WTC11 (cell line): ENCODE data around the gene GCAT.

Experiments
- NFE2L1 ChIP-seq: sonication (generic); formaldehyde crosslinking; IDR thresholded peaks from 2 replicates; pipeline ENCODE4 v1.8.1; 2023; ENCODE audit warnings: missing genetic modification reagents
- USF2 ChIP-seq: sonication (generic); formaldehyde crosslinking; IDR thresholded peaks from 2 replicates; pipeline ENCODE4 v1.8.1; 2023; ENCODE audit warnings: mild to moderate bottlenecking, missing genetic modification reagents, moderate library complexity
- TF ChIP-seq, protein P1 (sequence below): fragments of 200-600 bp; IDR thresholded peaks from 2 replicates; pipeline ENCODE4 v1.8.0; 2022; ENCODE audit warnings: antibody characterized with exemption

GRCh38 chr22:37846433-37846832 is 38.7 kb downstream of the GCAT start:
- TF ChIP-seq, protein P1, sequence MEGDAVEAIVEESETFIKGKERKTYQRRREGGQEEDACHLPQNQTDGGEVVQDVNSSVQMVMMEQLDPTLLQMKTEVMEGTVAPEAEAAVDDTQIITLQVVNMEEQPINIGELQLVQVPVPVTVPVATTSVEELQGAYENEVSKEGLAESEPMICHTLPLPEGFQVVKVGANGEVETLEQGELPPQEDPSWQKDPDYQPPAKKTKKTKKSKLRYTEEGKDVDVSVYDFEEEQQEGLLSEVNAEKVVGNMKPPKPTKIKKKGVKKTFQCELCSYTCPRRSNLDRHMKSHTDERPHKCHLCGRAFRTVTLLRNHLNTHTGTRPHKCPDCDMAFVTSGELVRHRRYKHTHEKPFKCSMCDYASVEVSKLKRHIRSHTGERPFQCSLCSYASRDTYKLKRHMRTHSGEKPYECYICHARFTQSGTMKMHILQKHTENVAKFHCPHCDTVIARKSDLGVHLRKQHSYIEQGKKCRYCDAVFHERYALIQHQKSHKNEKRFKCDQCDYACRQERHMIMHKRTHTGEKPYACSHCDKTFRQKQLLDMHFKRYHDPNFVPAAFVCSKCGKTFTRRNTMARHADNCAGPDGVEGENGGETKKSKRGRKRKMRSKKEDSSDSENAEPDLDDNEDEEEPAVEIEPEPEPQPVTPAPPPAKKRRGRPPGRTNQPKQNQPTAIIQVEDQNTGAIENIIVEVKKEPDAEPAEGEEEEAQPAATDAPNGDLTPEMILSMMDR = no peak
- TF ChIP-seq NFE2L1 (CRISPR knock-in tag) (no peak), USF2 (no peak)
